GM12878 (cell line): Measurements from ENCODE around the gene ARHGAP26. TPM values are rescaled to one million over a fixed set of nuclear protein-coding genes. Genes with fewer than 3 reads are reported as not detected.
A peak's percentile ranks its signal among the peaks of the same experiment; 100 is the strongest.

ENCODE experiments used
- BACH1 ChIP-seq: fragments of 450-650 bp; IDR thresholded peaks from 2 replicates; pipeline ENCODE4 v1.6.1; 2017; ENCODE audit warnings: mild to moderate bottlenecking, borderline replicate concordance
- CREB1 ChIP-seq: IDR thresholded peaks from 2 replicates; pipeline ENCODE4 v1.6.1; 2012; ENCODE audit warnings: low read depth, mild to moderate bottlenecking, inconsistent platforms
- ESRRA ChIP-seq: IDR thresholded peaks from 2 replicates; pipeline ENCODE4 v1.6.1; 2012; ENCODE audit warnings: mild to moderate bottlenecking, low read length, improper control_type of control experiment
- ETV6 ChIP-seq, 2 experiments: fragments of 450-650 bp in 1 of 2; IDR thresholded peaks in 1 of 2; conservative IDR thresholded peaks in 1 of 2; 2 replicates each; pipeline ENCODE4 v1.6.1; 2014; ENCODE audit warnings: antibody characterized with exemption in 1 of 2, borderline replicate concordance in 1 of 2, low read depth in 1 of 2, mild to moderate bottlenecking in 1 of 2, moderate library complexity in 1 of 2
- GABPA ChIP-seq: IDR thresholded peaks from 2 replicates; pipeline ENCODE4 v1.6.1; 2014; ENCODE audit warnings: antibody characterized with exemption, low read depth, mild to moderate bottlenecking, inconsistent platforms
- HDGF ChIP-seq: fragments of 450-650 bp; IDR thresholded peaks from 2 replicates; pipeline ENCODE4 v1.6.1; 2016; ENCODE audit warnings: antibody characterized with exemption
- IKZF1 ChIP-seq: fragments of 450-650 bp; conservative IDR thresholded peaks from 2 replicates; pipeline ENCODE4 v1.6.1; 2017; ENCODE audit warnings: antibody characterized with exemption, mild to moderate bottlenecking
- IKZF2 ChIP-seq, 2 experiments: fragments of 450-650 bp; IDR thresholded peaks; 2 replicates each; pipeline ENCODE4 v1.6.1; 2017; ENCODE audit warnings: mild to moderate bottlenecking in 2 of 2, moderate library complexity in 2 of 2
- IRF4 ChIP-seq: IDR thresholded peaks from 2 replicates; pipeline ENCODE4 v1.6.1; 2011; ENCODE audit warnings: low read depth, low read length
- KLF5 ChIP-seq: fragments of 450-650 bp; IDR thresholded peaks from 2 replicates; pipeline ENCODE4 v1.6.1; 2014; ENCODE audit warnings: mild to moderate bottlenecking; ENCODE audit not compliant: partially characterized antibody
- NFIC ChIP-seq: IDR thresholded peaks from 2 replicates; pipeline ENCODE4 v1.6.1; 2012; ENCODE audit warnings: low read depth, mild to moderate bottlenecking, inconsistent platforms, low read length, moderate library complexity
- NFYA ChIP-seq: IDR thresholded peaks from 2 replicates; pipeline ENCODE4 v1.6.1; 2011; ENCODE audit warnings: low read depth, mild to moderate bottlenecking, low read length, improper control_type of control experiment, borderline replicate concordance
- NR2F1 ChIP-seq: fragments of 450-650 bp; conservative IDR thresholded peaks from 2 replicates; pipeline ENCODE4 v1.6.1; 2017; ENCODE audit warnings: mild to moderate bottlenecking
- NRF1 ChIP-seq: conservative IDR thresholded peaks from 2 replicates; pipeline ENCODE4 v1.6.1; 2011; ENCODE audit warnings: mild to moderate bottlenecking, low read depth, low read length, improper control_type of control experiment
- PAX8 ChIP-seq: fragments of 450-650 bp; IDR thresholded peaks from 2 replicates; pipeline ENCODE4 v1.6.1; 2017; ENCODE audit warnings: mild to moderate bottlenecking, moderate library complexity
- POLR2AphosphoS2 ChIP-seq: IDR thresholded peaks from 2 replicates; pipeline ENCODE4 v1.6.1; 2011; ENCODE audit warnings: low read depth, mild to moderate bottlenecking, low read length, improper control_type of control experiment, moderate library complexity
- RAD51 ChIP-seq: fragments of 450-650 bp; IDR thresholded peaks from 2 replicates; pipeline ENCODE4 v1.6.1; 2016; ENCODE audit warnings: moderate library complexity, mild to moderate bottlenecking, inconsistent platforms
- SIN3A ChIP-seq: IDR thresholded peaks from 2 replicates; pipeline ENCODE4 v1.6.1; 2012; ENCODE audit warnings: low read depth, low read length, improper control_type of control experiment
- SPI1 ChIP-seq: IDR thresholded peaks from 2 replicates; pipeline ENCODE4 v1.6.1; 2011; ENCODE audit warnings: low read depth, mild to moderate bottlenecking, low read length, moderate library complexity, borderline replicate concordance; ENCODE audit not compliant: insufficient read depth
- STAT3 ChIP-seq: IDR thresholded peaks from 2 replicates; pipeline ENCODE4 v1.6.1; 2011; ENCODE audit warnings: low read depth, low read length, improper control_type of control experiment
- WRNIP1 ChIP-seq: IDR thresholded peaks from 2 replicates; pipeline ENCODE4 v1.6.1; 2011; ENCODE audit warnings: low read depth, low read length, improper control_type of control experiment, borderline replicate concordance
- ZZZ3 ChIP-seq: IDR thresholded peaks from 2 replicates; pipeline ENCODE4 v1.6.1; 2011; ENCODE audit warnings: low read depth; ENCODE audit not compliant: control insufficient read depth, insufficient read length
- polyA plus RNA-seq, 11 experiments: library from polyadenylated mRNA; depleted of rRNA in 4 of 11; unstranded in 6 of 11; stranded (reverse) in 5 of 11; fragments of >200 nt; fragmentation: Nextera tagmentation in 4 of 11; fragmentation: Illumina TruSeq in 1 of 11; extraction: Ambion mirVana in 4 of 11; extraction: Trizol in 1 of 11; gene quantifications; 1 replicate in 1 of 11; 2 replicates in 10 of 11; pipeline versions ENCODE4 v1.2.1 to v1.2.3, GENCODE V29; 2011 to 2016; ENCODE audit warnings: inconsistent platforms in 2 of 11, missing spikeins in 2 of 11, low read depth in 1 of 11
- total RNA-seq, 4 experiments: library from RNA; depleted of rRNA in 3 of 4; stranded (reverse); fragments of >200 nt in 3 of 4; fragmentation: Illumina TruSeq in 1 of 4; extraction: Trizol in 1 of 4; gene quantifications; 2 replicates each; pipeline versions ENCODE4 v1.2.1 to v1.2.3, GENCODE V29; 2013 to 2021
- TF ChIP-seq, protein P1 (sequence below): IDR thresholded peaks from 2 replicates; pipeline ENCODE4 v1.6.1; 2011; ENCODE audit warnings: borderline replicate concordance, low read depth, mild to moderate bottlenecking, moderate library complexity, mixed read lengths, low read length; ENCODE audit not compliant: insufficient read depth; ENCODE audit errors: extremely low read length
- TF ChIP-seq, protein P2 (sequence below): fragments of 450-650 bp; IDR thresholded peaks from 2 replicates; pipeline ENCODE4 v1.6.1; 2018; ENCODE audit warnings: mild to moderate bottlenecking, low read depth, moderate library complexity; ENCODE audit not compliant: partially characterized antibody
- TF ChIP-seq, protein P3 (sequence below): fragments of 450-650 bp; IDR thresholded peaks from 2 replicates; pipeline ENCODE4 v1.6.1; 2017; ENCODE audit warnings: mild to moderate bottlenecking, low read depth, inconsistent platforms; ENCODE audit not compliant: poor library complexity, severe bottlenecking

The ARHGAP26 gene
- total and polyA plus RNA-seq, 10 of the 15 experiments (the other 5 are each of a cell fraction or from before 2014, with no cell fraction given) = 9.4 to 41.5 (median 19.3) TPM

DNA sequence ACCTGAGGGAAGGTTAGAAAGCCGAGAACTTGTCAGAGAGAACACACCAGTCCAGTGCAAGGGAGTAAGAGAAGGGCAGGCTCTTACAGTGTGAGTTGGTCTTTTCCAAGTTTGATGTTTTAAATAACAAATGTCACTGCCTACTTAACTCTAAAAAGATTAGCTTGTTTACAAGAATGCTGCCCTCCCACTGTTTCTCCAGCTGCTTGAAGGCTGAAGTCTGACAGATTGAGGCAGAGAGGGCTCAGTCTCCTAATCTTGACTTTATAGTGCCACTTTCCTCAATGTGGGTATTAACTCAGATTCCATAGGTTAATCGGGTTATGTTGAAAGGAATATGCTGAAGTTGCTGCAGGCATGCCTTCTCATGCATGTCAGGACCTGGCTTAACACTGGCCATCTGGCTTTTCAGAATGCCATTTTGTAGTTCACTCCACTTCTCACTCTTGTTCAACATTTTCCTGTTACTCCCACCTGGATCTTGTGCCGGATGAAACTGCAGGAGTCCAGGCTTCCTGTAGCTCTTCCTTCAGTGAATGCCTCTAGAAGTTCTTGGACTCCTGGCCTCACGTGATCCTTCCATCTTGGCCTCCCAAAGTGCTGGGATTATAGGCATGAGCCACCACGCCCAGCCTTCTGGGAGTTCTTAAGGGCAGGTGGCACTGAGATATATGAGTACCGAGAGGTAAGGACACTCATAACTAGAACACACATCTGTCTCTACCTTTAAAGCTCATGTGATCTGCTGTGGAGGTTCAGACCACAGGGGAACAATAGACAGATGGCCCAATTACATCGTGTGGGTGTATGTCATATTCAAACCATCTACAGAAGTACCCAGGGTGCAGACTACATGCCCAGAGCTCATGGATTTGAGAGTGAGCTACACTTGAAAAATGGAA, 249.7 kb downstream of the ARHGAP26 start (continued):
- TF ChIP-seq BACH1 (peak; percentile 92; the same call in 1 of the 2 replicates), IKZF1 (peak; percentile 99), ETV6 (conservative IDR thresholded peaks at IDR 0.05 in 1 of 2, IDR thresholded peaks at IDR 0.05 in 1 of 2; ENCODE audit: borderline replicate concordance in 1 of 2, low read depth in 1 of 2) (peak in 1 of 2 experiments; percentile 94; a peak in 2 of 4 replicates), SIN3A (no peak), ZZZ3 (no peak), NFYA (no peak), NR2F1 (peak; percentile 94), CREB1 (peak; percentile 56; the same call in 1 of the 2 replicates), KLF5 (peak; percentile 93), PAX8 (no peak), WRNIP1 (no peak), ESRRA (no peak), GABPA (peak; percentile 65), IRF4 (peak; percentile 100), IKZF2 (IDR thresholded peaks at IDR 0.05) (peak; percentile 99), POLR2AphosphoS2 (no peak), NFIC (peak; percentile 99), HDGF (no peak), NRF1 (no peak), RAD51 (peak; percentile 93), STAT3 (no peak), SPI1 (no peak)
- TF ChIP-seq, protein P1, sequence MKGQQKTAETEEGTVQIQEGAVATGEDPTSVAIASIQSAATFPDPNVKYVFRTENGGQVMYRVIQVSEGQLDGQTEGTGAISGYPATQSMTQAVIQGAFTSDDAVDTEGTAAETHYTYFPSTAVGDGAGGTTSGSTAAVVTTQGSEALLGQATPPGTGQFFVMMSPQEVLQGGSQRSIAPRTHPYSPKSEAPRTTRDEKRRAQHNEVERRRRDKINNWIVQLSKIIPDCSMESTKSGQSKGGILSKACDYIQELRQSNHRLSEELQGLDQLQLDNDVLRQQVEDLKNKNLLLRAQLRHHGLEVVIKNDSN = no peak
- TF ChIP-seq, protein P2, sequence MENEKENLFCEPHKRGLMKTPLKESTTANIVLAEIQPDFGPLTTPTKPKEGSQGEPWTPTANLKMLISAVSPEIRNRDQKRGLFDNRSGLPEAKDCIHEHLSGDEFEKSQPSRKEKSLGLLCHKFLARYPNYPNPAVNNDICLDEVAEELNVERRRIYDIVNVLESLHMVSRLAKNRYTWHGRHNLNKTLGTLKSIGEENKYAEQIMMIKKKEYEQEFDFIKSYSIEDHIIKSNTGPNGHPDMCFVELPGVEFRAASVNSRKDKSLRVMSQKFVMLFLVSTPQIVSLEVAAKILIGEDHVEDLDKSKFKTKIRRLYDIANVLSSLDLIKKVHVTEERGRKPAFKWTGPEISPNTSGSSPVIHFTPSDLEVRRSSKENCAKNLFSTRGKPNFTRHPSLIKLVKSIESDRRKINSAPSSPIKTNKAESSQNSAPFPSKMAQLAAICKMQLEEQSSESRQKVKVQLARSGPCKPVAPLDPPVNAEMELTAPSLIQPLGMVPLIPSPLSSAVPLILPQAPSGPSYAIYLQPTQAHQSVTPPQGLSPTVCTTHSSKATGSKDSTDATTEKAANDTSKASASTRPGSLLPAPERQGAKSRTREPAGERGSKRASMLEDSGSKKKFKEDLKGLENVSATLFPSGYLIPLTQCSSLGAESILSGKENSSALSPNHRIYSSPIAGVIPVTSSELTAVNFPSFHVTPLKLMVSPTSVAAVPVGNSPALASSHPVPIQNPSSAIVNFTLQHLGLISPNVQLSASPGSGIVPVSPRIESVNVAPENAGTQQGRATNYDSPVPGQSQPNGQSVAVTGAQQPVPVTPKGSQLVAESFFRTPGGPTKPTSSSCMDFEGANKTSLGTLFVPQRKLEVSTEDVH = peak; percentile 50
- TF ChIP-seq, protein P3, sequence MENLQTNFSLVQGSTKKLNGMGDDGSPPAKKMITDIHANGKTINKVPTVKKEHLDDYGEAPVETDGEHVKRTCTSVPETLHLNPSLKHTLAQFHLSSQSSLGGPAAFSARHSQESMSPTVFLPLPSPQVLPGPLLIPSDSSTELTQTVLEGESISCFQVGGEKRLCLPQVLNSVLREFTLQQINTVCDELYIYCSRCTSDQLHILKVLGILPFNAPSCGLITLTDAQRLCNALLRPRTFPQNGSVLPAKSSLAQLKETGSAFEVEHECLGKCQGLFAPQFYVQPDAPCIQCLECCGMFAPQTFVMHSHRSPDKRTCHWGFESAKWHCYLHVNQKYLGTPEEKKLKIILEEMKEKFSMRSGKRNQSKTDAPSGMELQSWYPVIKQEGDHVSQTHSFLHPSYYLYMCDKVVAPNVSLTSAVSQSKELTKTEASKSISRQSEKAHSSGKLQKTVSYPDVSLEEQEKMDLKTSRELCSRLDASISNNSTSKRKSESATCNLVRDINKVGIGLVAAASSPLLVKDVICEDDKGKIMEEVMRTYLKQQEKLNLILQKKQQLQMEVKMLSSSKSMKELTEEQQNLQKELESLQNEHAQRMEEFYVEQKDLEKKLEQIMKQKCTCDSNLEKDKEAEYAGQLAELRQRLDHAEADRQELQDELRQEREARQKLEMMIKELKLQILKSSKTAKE = peak; percentile 96
